ENCODE measurements around the gene INPP5J. TPM values are rescaled to one million over a fixed set of nuclear protein-coding genes. Genes with fewer than 3 reads are reported as not detected.
"Not testable (repeated sequence)": the region's sequence is repeated elsewhere in the genome, so short reads cannot be mapped to it uniquely, and the experiment has no call there.

Gene INPP5J
- total RNA-seq, 4 donors from 2014 or later = 0.20 to 1.0 (median 0.67) TPM

DNA sequence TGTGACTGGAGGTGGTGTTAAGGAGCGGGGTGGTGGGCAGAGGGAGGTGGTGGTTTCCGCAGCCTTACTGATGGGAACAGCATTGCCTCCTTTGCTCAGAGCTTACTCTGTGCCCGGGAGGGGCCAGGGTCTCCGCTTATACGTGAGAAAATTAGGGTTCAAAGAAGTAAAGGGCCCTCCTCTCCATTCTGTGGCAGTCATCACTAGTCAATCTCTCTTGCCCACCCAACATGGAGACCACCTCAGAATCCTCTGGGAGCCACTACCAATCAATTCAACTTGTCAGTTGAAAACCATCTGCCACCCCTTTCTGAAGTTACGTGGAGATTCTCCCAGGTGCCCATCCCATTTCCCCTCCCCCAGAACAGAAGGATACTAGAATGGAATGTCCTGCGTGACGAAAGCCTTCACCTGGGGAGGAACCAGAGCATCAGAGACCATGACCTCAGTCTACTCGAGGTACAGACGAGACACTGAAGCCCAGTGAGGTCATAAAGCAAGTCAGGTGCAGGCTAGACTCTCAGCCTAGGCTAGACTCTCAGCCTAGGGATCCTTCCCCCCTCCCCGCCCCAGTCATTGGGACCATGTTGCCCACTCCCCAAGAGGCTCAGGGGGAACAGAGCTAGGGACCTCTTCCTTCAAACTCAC is 17.4 kb upstream of the INPP5J start:
- no peak for DNase-seq (ENCODE audit: low spot score in 2 of 2)
- peaks cover 1 to 49% (median 3%) of the 10 kb centered on the region in 3 donors for H3K36me3 ChIP-seq
- H3K4me1 ChIP-seq = peaks cover 0 to 70% (median 32%) of the 10 kb centered on the region in 4 donors
- H3K9me3 ChIP-seq = no peaks in the 10 kb centered on the region
- H3K4me3 ChIP-seq = peak overlapping the region in 2 of 4 donors; percentile 80 to 88
- 72 to 73% methylated on average over 11 of the region's 11 CpGs for WGBS, 2 donors
- peak overlapping the region; percentile 90 to 98 (median 93) for H3K27ac ChIP-seq
- no peaks in the 10 kb centered on the region for H3K27me3 ChIP-seq
- no peak for TF ChIP-seq POLR2A (IDR thresholded peaks at IDR 0.05)
- TF ChIP-seq EP300 (IDR thresholded peaks at IDR 0.05) = no peak
- TF ChIP-seq, protein P1, sequence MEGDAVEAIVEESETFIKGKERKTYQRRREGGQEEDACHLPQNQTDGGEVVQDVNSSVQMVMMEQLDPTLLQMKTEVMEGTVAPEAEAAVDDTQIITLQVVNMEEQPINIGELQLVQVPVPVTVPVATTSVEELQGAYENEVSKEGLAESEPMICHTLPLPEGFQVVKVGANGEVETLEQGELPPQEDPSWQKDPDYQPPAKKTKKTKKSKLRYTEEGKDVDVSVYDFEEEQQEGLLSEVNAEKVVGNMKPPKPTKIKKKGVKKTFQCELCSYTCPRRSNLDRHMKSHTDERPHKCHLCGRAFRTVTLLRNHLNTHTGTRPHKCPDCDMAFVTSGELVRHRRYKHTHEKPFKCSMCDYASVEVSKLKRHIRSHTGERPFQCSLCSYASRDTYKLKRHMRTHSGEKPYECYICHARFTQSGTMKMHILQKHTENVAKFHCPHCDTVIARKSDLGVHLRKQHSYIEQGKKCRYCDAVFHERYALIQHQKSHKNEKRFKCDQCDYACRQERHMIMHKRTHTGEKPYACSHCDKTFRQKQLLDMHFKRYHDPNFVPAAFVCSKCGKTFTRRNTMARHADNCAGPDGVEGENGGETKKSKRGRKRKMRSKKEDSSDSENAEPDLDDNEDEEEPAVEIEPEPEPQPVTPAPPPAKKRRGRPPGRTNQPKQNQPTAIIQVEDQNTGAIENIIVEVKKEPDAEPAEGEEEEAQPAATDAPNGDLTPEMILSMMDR (IDR thresholded peaks at IDR 0.05) = no peak

DNA sequence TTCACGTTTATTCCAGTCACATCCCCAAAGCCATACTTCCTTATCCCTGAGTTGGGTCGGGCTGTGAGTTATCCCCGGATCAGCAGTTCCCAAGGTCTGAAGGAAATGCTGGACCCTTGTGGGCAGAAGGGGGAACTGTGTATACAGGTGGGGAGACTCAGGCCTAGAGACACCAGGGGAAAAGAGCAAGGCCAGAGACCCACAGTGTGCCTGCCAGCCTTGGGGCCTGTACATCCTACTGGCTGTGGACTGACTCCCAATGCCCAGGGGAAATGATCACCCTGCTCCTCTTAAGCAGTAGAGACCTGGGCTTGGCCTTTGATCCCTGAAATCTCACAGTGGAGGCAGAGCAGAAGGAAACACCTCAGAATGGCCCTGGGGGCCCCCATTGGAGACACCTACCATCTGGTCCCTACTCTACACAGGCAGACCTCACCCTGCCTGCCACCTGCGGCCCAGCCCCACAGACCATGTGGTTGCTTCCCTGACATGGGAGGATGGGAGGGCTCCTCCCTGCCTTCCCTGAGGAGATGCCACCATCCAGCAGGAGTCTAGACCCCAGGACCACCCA is 16.7 kb upstream of the INPP5J start:
- TF ChIP-seq POLR2A (IDR thresholded peaks at IDR 0.05) = no peak
- no peak for TF ChIP-seq EP300 (IDR thresholded peaks at IDR 0.05)
- TF ChIP-seq, protein P1 (IDR thresholded peaks at IDR 0.05) = peak in 2 of 5 experiments; percentile 23 to 25
- DNase-seq (ENCODE audit: low spot score in 2 of 2) = no peak
- peaks cover 0 to 43% (median 3%) of the 10 kb centered on the region in 3 donors for H3K36me3 ChIP-seq
- H3K27ac ChIP-seq = peak overlapping the region; percentile 90 to 98 (median 93)
- peaks cover 0 to 65% (median 32%) of the 10 kb centered on the region in 4 donors for H3K4me1 ChIP-seq
- peak overlapping the region; percentile 73 to 88 (median 80) for H3K4me3 ChIP-seq
- no peaks in the 10 kb centered on the region for H3K9me3 ChIP-seq
- H3K27me3 ChIP-seq = no peaks in the 10 kb centered on the region
- 23 to 58% methylated on average over 3 to 4 of the region's 4 CpGs for WGBS, 2 donors

DNA sequence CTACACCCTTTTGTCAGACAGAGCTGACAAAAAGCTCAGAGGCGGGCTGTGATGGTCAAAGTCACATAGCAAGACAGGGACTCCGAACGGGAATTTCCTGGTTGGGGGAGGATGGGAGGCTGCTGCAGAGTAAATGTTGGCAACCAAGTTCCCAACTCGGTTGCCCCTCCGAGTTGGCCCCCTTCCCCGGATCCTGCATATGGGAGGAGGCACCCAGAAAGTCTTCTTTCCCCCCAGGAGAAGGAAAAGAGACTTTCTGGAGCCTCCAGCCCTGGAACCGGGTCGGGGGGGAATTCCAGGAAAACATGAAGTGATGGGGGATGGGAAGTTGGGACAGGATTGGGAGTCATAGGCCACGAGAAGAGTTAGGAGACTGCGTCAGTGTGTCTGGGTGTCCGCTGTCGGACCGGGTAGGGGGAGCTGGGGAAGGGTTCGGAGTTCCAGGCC is 16.0 kb upstream of the INPP5J start:
- no peak for TF ChIP-seq EP300 (IDR thresholded peaks at IDR 0.05)
- WGBS, 2 donors = 25 to 34% methylated on average over 14 of the region's 14 CpGs
- Histone ChIP-seq H3K36me3 (peaks cover 0 to 36% (median 3%) of the 10 kb centered on the region in 3 donors), H3K4me3 (peak overlapping the region; percentile 73 to 88 (median 80)), H3K27ac (peak overlapping the region; percentile 90 to 98 (median 93)), H3K27me3 (no peaks in the 10 kb centered on the region), H3K9me3 (no peaks in the 10 kb centered on the region), H3K4me1 (peaks cover 0 to 60% (median 32%) of the 10 kb centered on the region in 4 donors)
- peak in 1 of 2 donors; percentile 44 for DNase-seq (ENCODE audit: low spot score in 2 of 2)

DNA sequence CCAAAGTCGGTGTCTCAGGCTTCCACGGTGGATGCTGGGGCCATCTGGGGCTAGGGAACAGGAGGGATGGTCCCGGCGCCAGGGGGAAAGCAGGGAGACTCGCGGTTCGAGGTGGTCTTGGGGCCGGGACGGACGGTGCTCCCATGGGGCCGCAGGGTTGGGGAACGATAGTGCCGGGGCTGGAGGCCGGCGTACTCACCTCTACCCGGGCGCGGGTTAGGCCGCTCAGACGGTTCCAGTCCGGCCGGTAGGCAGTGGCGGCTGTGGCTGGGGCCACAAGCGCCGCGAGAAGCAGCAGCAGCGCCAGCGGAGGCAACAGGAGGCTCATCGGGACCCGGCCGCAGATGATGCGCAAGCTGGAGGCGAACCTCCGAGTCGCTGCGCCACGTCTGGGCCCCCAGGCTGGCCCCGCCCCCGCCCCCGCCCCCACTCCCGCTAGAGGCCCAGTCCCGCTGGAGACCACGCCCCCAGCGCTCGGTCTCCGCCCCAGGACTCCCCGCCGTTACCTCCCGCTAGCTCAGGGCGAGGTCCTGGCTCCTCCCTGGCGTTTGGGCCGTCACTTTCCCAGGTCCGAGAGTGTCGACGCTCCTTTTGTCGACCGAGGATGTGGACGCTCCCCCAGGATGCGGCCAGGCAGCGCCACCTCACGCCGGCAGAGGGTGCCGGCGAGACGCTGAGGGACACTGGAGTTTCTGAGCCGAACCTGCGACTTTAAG is 15.4 kb upstream of the INPP5J start, which contains the start of gene SELENOM:
SELENOM (minus strand) TSS at position 391 of the 716 bp plus-strand sequence; CDS start at position 328, 63 bp downstream.
- TF ChIP-seq EP300 (IDR thresholded peaks at IDR 0.05) (peak; percentile 26 to 87), POLR2A (IDR thresholded peaks at IDR 0.05) (peak; percentile 81 to 92)
- TF ChIP-seq, protein P1 (IDR thresholded peaks at IDR 0.05) = peak; percentile 80 to 98 (median 95)
- WGBS, 2 donors = 3 to 5% methylated on average over 27 to 44 of the region's 67 CpGs
- no peaks in the 10 kb centered on the region for H3K9me3 ChIP-seq
- peak within 1 kb of the TSS; percentile 90 to 98 (median 93) for H3K27ac ChIP-seq
- no peaks in the 10 kb centered on the region for H3K27me3 ChIP-seq
- peaks cover 0 to 55% (median 32%) of the 10 kb centered on the region in 4 donors for H3K4me1 ChIP-seq
- H3K4me3 ChIP-seq = peak within 1 kb of the TSS; percentile 73 to 88 (median 80)
- H3K36me3 ChIP-seq = peaks cover 0 to 30% (median 3%) of the 10 kb centered on the region in 3 donors
- DNase-seq (ENCODE audit: low spot score in 2 of 2) = peak; percentile 91 to 93

DNA sequence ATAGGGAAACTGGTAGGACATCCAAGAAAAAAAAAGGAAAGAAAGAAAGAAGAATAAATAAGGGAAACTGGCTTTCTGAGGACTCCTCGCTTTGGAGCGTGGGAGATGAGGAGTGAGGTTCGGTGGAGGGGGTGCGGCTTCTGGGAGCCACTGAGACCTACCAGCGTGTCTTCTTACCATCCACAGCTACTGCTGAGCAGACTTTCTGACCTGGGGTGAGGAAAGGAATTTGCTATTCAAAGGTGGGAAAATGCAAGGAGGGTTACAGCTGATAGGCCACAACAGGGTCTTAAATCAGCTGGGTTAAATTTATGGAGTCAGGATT is 14.9 kb upstream of the INPP5J start:
- Histone ChIP-seq H3K27me3 (no peaks in the 10 kb centered on the region), H3K9me3 (no peaks in the 10 kb centered on the region), H3K4me1 (peaks cover 0 to 49% (median 30%) of the 10 kb centered on the region in 4 donors), H3K27ac (peak overlapping the region; percentile 90 to 98 (median 93)), H3K36me3 (peaks cover 0 to 25% (median 3%) of the 10 kb centered on the region in 3 donors), H3K4me3 (peak overlapping the region; percentile 41 to 88 (median 76))
- WGBS, 2 donors = 1% methylated on average over 5 of the region's 5 CpGs
- no peak for DNase-seq (ENCODE audit: low spot score in 2 of 2)
- TF ChIP-seq, protein P1 (IDR thresholded peaks at IDR 0.05) = peak in 1 of 5 experiments; percentile 16
- TF ChIP-seq EP300 (IDR thresholded peaks at IDR 0.05) = peak in 1 of 2 donors; percentile 8
- TF ChIP-seq POLR2A (IDR thresholded peaks at IDR 0.05) = no peak

DNA sequence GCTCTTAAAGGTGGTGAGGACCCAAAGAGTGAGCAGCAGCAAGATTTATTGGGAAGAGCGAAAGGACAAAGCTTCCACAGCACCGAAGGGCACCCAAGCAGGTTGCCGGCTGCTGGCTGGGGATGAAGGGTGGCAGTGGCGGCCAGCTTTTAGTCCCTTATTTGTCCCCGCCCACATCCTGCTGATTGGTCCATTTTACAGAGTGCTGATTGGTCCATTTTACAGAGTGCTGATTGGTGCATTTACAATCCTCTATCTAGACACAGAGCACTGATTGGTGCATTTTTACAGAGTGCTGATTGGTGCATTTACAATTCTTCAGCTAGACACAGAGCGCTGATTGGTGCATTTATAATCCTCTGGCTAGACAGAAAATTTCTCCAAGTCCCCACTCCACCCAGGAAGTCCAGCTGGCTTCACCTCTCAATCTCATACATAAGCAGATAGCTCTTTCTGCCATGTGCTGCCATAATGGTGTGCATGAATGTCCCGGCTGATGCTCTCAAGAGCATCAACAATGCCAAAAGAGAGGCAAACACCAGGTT is 10.1 kb upstream of the INPP5J start:
- H3K4me1 ChIP-seq = peaks cover 0 to 11% (median 4%) of the 10 kb centered on the region in 4 donors
- H3K27me3 ChIP-seq; H3K4me3 ChIP-seq; H3K9me3 ChIP-seq; H3K27ac ChIP-seq; H3K36me3 ChIP-seq; DNase-seq (ENCODE audit: low spot score in 2 of 2): not testable (repeated sequence)
- 89 to 98% methylated on average over 7 of the region's 7 CpGs for WGBS, 2 donors

Data from tibial nerve (tissue), 4 donors.